ENCODE measurements around the gene HMGB2. TPM values are rescaled to one million over a fixed set of nuclear protein-coding genes. Genes with fewer than 3 reads are reported as not detected.

Gene HMGB2
- 37.0 TPM for polyA plus RNA-seq (2012; ENCODE audit: insufficient read length, low read depth)

DNA sequence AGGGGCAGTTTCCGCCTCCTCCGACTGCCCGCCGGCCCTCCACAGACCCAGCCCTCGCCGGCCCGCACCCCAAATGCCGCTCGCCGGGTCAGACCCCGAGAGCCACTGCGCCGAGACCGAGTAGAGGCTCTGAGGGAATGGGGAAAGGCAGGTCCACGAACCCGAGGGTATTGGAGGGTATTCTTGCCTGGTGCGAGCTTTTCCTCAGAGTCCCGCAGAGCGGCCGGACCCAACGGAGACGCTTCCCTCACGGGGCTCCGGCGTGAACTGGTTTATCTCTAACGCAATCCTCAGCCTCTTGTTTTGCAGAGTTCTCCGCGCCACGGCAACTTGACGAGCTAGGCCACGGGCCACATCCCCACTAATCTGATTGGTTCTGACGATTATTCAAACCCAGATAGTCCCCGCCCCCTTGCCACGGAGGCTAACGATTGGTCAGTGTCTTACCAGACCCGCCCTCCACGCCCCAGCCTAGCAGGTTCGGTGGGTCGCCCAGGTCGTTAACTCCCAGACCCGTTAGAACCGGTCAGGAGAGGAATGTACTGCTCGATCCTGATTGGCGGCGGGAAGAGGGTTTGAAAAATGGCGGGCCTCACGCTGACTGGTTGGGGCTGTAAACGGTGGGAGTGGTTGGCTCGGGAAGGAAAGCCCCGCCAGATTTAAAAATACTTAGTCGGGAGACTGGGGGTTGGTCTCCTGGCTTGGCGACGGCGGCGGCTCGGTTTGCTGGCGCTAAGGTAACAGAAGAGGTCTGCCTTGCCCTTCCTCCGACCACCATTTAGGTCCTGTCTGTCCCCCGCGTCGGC, at the start of gene HMGB2:
TSS of gene HMGB2 (minus strand) at position 274 of the 806 bp plus-strand sequence. CDS start 709 bp downstream, outside the sequence.
- TF ChIP-seq POLR2AphosphoS5 (IDR thresholded peaks at IDR 0.05; ENCODE audit: low read depth, low read length) (peak; percentile 97), TAF1 (IDR thresholded peaks at IDR 0.05; ENCODE audit: borderline replicate concordance, insufficient read depth, low read length) (peak; percentile 95; the same call in 1 of the 2 replicates), FOXP2 (optimal IDR thresholded peaks at IDR 0.05; ENCODE audit: borderline replicate concordance, extremely low read depth, extremely low read length, insufficient read depth) (peak; percentile 35), SIN3A (IDR thresholded peaks at IDR 0.05; ENCODE audit: borderline replicate concordance, insufficient read depth, low read length) (peak; percentile 76; the same call in 1 of the 2 replicates)
- TF ChIP-seq, protein P1, sequence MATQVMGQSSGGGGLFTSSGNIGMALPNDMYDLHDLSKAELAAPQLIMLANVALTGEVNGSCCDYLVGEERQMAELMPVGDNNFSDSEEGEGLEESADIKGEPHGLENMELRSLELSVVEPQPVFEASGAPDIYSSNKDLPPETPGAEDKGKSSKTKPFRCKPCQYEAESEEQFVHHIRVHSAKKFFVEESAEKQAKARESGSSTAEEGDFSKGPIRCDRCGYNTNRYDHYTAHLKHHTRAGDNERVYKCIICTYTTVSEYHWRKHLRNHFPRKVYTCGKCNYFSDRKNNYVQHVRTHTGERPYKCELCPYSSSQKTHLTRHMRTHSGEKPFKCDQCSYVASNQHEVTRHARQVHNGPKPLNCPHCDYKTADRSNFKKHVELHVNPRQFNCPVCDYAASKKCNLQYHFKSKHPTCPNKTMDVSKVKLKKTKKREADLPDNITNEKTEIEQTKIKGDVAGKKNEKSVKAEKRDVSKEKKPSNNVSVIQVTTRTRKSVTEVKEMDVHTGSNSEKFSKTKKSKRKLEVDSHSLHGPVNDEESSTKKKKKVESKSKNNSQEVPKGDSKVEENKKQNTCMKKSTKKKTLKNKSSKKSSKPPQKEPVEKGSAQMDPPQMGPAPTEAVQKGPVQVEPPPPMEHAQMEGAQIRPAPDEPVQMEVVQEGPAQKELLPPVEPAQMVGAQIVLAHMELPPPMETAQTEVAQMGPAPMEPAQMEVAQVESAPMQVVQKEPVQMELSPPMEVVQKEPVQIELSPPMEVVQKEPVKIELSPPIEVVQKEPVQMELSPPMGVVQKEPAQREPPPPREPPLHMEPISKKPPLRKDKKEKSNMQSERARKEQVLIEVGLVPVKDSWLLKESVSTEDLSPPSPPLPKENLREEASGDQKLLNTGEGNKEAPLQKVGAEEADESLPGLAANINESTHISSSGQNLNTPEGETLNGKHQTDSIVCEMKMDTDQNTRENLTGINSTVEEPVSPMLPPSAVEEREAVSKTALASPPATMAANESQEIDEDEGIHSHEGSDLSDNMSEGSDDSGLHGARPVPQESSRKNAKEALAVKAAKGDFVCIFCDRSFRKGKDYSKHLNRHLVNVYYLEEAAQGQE (IDR thresholded peaks at IDR 0.05; ENCODE audit: insufficient read depth in 1 of 2, low read depth in 2 of 2, low read length in 2 of 2) = peak; percentile 10 to 23; a peak in 1 of 4 replicates

DNA sequence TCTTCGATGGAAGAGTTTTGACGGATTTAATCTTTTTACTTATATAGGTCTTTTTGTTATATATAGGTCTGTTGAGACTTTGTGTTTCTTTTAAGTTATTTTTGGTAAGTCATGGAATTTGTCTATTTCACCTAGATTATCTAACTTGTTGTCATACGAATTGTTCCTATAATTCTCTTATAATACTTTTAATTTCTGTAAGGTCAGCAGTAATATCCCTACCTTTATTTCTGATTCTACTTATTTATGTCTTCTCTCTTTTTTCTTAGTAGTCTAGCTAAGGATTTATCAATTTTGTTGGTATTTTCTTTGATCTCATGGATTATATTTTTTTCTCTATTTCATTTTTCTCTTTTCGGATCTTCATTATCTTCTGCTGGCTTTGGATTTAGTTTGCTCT, 48.2 kb upstream of the HMGB2 start:
- TF ChIP-seq TAF1 (IDR thresholded peaks at IDR 0.05; ENCODE audit: borderline replicate concordance, insufficient read depth, low read length) = no peak
- TF ChIP-seq, protein P1 (IDR thresholded peaks at IDR 0.05; ENCODE audit: insufficient read depth in 1 of 2, low read depth in 2 of 2, low read length in 2 of 2) = no peak
- no peak for TF ChIP-seq FOXP2 (optimal IDR thresholded peaks at IDR 0.05; ENCODE audit: borderline replicate concordance, extremely low read depth, extremely low read length, insufficient read depth)
- TF ChIP-seq POLR2AphosphoS5 (IDR thresholded peaks at IDR 0.05; ENCODE audit: low read depth, low read length) = no peak
- TF ChIP-seq SIN3A (IDR thresholded peaks at IDR 0.05; ENCODE audit: borderline replicate concordance, insufficient read depth, low read length) = no peak

DNA sequence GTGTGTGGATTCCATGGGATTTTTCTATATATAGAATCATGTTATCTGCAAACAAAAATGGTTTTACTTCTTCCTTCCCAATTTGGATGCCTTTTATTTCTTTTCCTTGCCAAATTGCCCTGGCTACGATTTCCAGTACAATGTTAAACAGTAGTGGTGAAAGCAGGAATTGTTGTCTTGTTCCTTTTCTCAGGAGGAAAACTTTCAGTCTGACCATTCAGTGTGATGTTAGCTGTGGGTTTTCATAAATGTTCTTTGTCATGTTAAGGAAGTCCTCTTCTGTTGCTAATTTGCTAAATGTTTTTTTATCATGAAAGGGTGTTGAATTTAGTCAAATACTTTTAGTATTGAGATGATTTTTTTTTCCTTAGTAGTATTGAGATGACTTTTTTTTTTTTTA, 47.5 kb upstream of the HMGB2 start:
- no peak for TF ChIP-seq POLR2AphosphoS5 (IDR thresholded peaks at IDR 0.05; ENCODE audit: low read depth, low read length)
- TF ChIP-seq TAF1 (IDR thresholded peaks at IDR 0.05; ENCODE audit: borderline replicate concordance, insufficient read depth, low read length) = no peak
- TF ChIP-seq SIN3A (IDR thresholded peaks at IDR 0.05; ENCODE audit: borderline replicate concordance, insufficient read depth, low read length) = no peak

DNA sequence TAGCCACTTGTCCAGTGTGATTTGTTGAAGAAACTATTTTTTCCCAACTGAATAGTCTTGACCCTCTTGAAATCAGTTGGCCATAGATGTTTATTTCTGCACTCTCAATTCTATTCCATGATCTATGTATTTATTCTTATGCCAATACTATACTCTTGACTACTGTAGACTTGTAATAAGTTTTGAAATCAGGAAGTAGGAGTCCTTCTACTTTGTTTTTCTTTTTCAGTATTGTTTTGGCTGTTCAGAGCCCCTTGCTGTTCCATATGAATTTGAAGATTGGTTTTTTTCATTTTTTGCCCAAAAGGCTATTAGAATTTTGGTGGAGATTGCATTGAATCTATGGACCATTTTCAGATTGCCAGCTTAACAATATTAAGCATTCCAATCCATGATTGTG, 46.8 kb upstream of the HMGB2 start:
- TF ChIP-seq POLR2AphosphoS5 (IDR thresholded peaks at IDR 0.05; ENCODE audit: low read depth, low read length) = no peak
- no peak for TF ChIP-seq TAF1 (IDR thresholded peaks at IDR 0.05; ENCODE audit: borderline replicate concordance, insufficient read depth, low read length)
- TF ChIP-seq FOXP2 (optimal IDR thresholded peaks at IDR 0.05; ENCODE audit: borderline replicate concordance, extremely low read depth, extremely low read length, insufficient read depth) = no peak
- no peak for TF ChIP-seq SIN3A (IDR thresholded peaks at IDR 0.05; ENCODE audit: borderline replicate concordance, insufficient read depth, low read length)
- TF ChIP-seq, protein P1 (IDR thresholded peaks at IDR 0.05; ENCODE audit: insufficient read depth in 1 of 2, low read depth in 2 of 2, low read length in 2 of 2) = no peak

DNA sequence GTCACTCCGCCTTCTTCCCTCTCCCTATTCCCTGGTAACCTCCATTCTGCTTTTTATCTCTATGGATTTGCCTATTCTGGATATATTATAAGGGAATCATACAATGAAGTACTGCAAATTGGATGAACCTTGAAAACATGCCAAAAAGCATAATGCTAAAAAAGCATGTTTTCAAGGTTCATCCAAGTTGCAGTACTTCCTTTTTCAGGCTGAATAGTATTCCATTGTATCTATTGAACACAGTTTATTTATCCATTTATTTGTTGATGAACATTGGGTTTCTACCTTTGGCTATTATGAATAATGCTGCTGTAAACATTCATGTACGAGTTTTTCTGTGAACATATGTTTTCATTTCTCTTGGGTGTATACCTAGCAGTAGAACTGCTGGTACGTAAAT, 45.8 kb upstream of the HMGB2 start:
- TF ChIP-seq TAF1 (IDR thresholded peaks at IDR 0.05; ENCODE audit: borderline replicate concordance, insufficient read depth, low read length) (no peak), SIN3A (IDR thresholded peaks at IDR 0.05; ENCODE audit: borderline replicate concordance, insufficient read depth, low read length) (no peak), POLR2AphosphoS5 (IDR thresholded peaks at IDR 0.05; ENCODE audit: low read depth, low read length) (no peak), FOXP2 (optimal IDR thresholded peaks at IDR 0.05; ENCODE audit: borderline replicate concordance, extremely low read depth, extremely low read length, insufficient read depth) (no peak)
- TF ChIP-seq, protein P1 (IDR thresholded peaks at IDR 0.05; ENCODE audit: insufficient read depth in 1 of 2, low read depth in 2 of 2, low read length in 2 of 2) = no peak

All from PFSK-1 (cell line).